GM12874 (cell line): ENCODE measurements around the gene RASSF8.

Experiments
- CTCF ChIP-seq: IDR thresholded peaks from 2 replicates; pipeline ENCODE4 v1.5.1; 2011; ENCODE audit warnings: low read depth, mild to moderate bottlenecking, control low read depth, low read length, moderate library complexity; ENCODE audit not compliant: insufficient read depth

The RASSF8 gene

GRCh38 chr12:26113181-26113654 is 154.7 kb downstream of the RASSF8 start:
- no peak for TF ChIP-seq CTCF

- peak; percentile 28; the same call in 1 of the 2 replicates for TF ChIP-seq CTCF
Observed at GRCh38 chr12:26113853-26114719, 155.6 kb downstream of the RASSF8 start.

GRCh38 chr12:26114720-26115401 is 156.4 kb downstream of the RASSF8 start:
- no peak for TF ChIP-seq CTCF

GRCh38 chr12:26116829-26117715 is 158.6 kb downstream of the RASSF8 start:
- no peak for TF ChIP-seq CTCF

GRCh38 chr12:26118308-26118707 is 159.8 kb downstream of the RASSF8 start:
- no peak for TF ChIP-seq CTCF

- TF ChIP-seq CTCF, result peak; percentile 32; the same call in 1 of the 2 replicates
Observed at GRCh38 chr12:26119391-26119989, 161.0 kb downstream of the RASSF8 start.
